Activated CD8-positive, alpha-beta memory T cell treated with anti-CD3 and anti-CD28 coated beads, Interleukin-2, amount 50 U/mL, for 4 hours (primary cell): ENCODE results near the gene CES3.
A peak's percentile ranks its signal among the peaks of the same experiment; 100 is the strongest.
"Not testable (repeated sequence)": the region's sequence is repeated elsewhere in the genome, so short reads cannot be mapped to it uniquely, and the experiment has no call there.

Experiments
- DNase-seq: peaks from one replicate; pipeline ENCODE4 v3.0.0-alpha.2; 2020

Gene CES3

GRCh38 chr16:66973716-66974115 lies 12.7 kb downstream of the CES3 start:
- DNase-seq: no peak

GRCh38 chr16:66974156-66974931 lies 13.3 kb downstream of the CES3 start:
- DNase-seq: not testable (repeated sequence)

- peak; percentile 37 for DNase-seq
Measured at GRCh38 chr16:66974932-66975246, 13.8 kb downstream of the CES3 start.

DNA sequence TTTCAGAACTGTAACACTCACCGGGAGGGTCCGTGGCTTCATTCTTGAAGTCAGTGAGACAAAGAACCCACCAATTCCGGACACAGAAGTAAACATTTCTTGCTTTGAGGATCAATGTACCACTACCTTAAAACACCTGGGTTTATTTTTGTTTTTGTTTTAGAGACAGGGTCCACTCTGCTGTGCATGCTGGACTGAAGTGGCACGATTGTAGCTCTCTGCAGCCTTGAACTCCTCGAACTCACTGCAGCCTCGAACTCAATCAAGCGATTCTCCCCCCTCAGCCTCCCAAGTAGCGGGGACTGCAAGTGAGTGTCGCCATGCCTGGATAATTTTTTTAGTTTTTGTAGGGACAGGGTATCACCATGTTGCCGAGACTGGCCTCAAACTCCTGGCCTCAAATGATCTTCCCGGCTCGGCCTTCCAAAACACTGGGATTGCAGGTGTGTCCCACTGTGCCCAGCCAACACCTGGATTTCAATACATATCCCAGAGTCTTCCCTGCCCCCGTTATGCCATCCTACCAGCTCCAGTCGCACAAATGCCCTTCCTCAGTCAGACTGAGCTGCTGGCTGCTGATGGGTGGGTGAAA lies 14.3 kb downstream of the CES3 start:
- DNase-seq: no peak

GRCh38 chr16:66976746-66977145 lies 15.7 kb downstream of the CES3 start:
- no peak for DNase-seq

GRCh38 chr16:66977341-66978113 lies 16.5 kb downstream of the CES3 start:
- DNase-seq: peak; percentile 91

DNA sequence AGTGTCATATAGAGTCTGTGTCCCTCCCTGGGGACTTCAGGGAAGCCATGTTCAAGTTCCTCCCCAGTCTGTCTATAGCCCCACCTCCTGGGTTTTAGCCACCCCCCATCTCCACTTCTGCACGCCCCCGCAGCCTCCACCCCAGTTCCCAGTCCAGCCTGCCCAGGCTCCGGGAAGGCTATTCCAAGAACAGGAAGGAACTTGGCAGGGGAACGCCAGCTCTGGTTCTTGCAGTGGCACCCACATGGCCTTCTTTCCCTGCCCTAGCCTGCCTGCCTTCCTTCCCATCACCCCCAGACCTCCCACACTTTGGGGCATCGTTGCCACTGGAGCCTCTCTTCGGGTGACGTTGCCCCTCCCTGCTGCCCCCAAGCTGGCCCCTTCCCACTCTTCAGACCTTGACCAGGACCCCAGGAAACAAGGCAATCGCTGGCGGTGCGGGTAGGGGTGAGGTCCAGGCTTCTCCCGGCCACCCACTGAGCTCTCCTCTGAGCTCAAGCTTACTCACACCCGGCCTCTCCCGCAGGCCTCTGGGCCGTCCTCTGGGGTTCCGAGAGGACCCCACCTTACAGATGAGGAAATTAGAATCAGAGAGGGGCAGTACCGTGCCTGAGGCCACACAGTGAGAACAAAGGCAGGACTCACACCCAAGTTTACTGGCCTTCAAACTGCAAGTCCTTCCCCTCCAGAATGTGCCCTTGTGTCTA lies 18.1 kb downstream of the CES3 start:
- DNase-seq: no peak

DNA sequence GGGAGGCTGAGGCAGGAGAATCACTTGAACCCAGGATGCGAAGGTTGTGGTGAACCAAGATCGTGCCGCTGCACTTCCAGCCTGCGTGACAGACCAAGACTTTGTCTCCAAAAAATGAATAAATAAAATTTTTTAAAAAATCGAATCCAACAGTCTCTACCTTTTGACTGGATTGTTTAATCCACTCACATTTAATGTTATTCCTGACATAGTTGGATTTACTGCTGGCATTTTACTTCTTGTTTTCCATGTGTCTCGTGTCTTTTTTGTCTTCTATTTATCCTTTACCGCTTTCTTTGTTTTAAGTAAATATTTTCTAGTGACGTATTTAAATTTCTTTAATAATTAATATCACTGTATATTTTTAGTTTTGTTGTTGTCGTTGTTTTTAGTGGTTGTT lies 22.0 kb downstream of the CES3 start:
- DNase-seq: no peak

GRCh38 chr16:66984892-66985311 lies 23.8 kb downstream of the CES3 start:
- DNase-seq: no peak

GRCh38 chr16:66986559-66986958 lies 25.5 kb downstream of the CES3 start:
- DNase-seq: no peak

DNA sequence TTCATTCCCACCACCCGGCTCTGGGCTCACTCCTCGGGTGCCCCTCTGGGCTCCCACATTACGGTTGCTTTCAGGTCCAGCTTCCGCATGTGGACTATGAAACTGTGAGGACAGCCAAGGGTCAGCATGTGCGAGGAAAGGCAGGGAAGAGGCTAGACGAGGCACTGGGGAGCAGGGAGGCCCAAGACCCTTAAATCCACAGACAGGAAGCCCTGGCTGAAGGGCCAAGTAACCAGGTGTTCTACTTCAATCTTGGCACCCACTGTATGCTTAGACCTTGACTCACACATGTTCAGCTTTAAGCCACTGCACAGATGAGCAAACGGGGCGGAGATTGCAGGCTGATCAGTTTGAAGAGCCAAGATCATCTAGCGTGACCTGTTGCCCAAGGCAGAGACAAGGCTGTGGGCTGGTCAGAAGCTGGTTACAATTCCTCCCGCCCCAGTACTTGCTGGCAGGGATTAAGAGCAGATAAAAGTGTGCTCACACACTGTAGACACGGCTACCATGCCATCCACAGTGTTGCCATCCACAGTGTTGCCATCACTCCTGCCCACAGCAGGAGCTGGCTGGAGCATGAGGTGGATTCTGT lies 27.2 kb downstream of the CES3 start, which contains the start of gene CES4A:
Gene CES4A, plus strand, starts transcription at position 393 of the 592 bp plus-strand sequence. Its CDS starts 184 bp downstream, at position 577.
- no peak for DNase-seq

DNA sequence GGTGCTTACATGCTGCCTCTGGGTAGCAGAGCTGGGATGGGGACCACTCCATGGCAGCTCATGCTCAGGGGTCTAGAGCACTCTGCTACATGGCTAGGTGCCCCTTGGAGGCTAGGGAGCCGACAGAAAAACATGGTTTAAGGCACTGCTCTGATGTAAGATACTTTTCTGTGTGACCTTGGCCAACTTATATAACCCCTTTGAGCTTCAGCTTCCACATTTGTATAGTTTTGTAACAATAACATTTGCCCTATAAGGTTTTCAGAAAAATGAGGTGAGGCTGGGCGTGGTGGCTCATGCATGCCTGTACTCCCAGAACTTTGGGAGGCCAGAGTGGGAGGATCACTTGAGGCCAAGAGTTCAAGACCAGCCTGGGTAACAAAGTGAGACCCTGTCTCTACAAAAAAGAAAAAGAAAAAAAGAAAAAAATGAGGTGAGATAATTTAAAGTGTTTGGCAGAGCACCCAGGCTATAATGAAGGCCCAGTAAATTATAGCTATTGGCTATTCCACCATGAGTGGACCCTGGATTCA lies 30.5 kb downstream of the CES3 start:
- DNase-seq: no peak

GRCh38 chr16:66993558-66993957 lies 32.5 kb downstream of the CES3 start:
- DNase-seq: not testable (repeated sequence)

GRCh38 chr16:66996324-66996982 lies 35.4 kb downstream of the CES3 start:
- DNase-seq: no peak

DNA sequence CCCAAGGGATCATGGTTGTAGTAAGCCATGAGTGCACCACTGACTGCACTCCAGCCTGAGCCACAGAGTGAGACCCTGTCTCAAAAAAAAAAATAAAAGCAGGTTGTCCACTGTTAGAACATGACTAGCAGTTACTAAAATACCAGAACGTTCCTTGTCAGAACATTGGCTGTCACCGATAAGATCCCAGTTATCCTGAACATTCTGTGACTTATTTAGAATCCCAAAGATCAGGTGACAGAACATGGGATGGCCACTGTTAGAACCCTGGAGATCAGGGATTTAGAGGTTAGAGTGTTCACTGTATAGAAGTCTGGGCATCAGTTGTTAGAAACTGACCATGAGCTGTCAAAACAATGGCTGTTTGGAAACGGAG lies 35.9 kb downstream of the CES3 start:
- DNase-seq: no peak

DNA sequence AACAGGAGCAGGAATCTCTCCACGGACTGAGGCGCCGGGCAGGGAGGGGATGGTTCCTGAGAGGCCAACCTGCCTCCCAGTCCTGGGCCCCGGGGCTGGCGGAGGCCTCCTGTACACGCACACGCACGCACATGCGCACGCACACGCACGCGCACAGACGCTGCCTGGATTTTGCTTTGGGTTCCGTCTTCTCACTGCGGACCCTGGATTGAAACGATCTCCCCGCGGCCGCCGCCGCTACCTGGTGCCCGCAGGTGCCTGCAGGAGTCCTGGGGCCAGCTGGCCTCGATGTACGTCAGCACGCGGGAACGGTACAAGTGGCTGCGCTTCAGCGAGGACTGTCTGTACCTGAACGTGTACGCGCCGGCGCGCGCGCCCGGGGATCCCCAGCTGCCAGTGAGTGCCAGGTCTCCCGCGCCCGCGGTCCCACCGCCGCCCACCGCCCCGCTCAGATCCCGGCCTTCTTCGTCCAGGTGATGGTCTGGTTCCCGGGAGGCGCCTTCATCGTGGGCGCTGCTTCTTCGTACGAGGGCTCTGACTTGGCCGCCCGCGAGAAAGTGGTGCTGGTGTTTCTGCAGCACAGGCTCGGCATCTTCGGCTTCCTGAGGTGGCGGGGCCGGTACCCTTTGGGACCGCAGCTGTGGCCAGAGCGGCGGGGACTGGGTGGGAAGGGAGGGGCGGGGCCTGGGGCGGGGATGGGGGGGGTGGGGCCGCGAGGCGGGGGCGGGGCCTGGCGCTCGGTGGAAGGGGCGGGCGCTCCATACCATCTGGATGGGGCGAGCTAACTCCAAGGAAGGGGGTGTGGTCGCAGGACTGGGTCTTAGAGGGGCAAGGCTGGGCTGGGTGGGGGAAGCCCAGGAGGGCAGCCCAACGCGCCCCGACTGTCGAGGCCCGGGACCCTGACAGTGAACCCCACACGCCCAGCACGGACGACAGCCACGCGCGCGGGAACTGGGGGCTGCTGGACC lies 39.6 kb downstream of the CES3 start:
- DNase-seq: peak; percentile 51

- no peak for DNase-seq
Measured at GRCh38 chr16:67001726-67002125, 40.7 kb downstream of the CES3 start.

DNA sequence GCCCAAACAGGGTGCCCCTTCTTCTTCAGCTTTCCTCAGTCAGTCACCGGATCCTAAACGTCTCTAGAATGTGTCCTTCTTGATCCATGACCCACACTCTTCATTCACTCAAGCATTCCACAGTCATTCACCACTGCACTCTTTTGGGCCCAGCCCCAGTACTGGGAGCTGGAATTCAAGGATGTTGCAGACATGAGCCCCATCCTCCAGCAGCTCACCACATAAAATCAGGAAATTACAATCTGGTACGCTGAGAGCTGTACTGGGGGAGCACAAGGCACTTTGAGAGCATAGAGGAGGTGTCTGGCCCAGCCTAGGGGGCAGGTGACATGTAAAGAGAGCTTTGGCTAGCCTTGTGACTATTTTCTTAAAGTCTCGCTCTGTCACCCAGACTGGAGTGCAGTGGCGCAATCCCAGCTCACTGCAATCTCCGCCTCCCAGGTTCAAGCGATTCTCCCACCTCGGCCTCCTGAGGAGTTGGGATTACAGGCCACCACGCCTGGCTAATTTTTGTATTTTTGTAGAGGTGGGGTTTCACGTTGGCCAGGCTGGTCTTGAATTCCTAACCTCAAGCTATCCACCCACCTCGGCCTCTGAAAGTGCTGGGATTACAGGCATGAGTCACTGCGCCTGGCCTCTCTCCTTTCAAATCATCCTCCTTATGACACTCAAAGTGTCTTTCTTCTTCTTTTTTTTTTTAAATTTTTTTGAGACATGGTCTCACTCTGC lies 46.0 kb downstream of the CES3 start:
- DNase-seq: no peak

- no peak for DNase-seq
Measured at GRCh38 chr16:67009158-67009557, 48.1 kb downstream of the CES3 start.

- no peak for DNase-seq
Measured at GRCh38 chr16:67011274-67011673, 50.2 kb downstream of the CES3 start.
